HG03442 (cell line): ENCODE results near the gene RAB3GAP2.
"Not testable (repeated sequence)": the region's sequence is repeated elsewhere in the genome, so short reads cannot be mapped to it uniquely, and the experiment has no call there.

Experiments
- ATAC-seq: cut with Tn5 transposase; IDR thresholded peaks from one replicate; pipeline ENCODE4 v1.9.1; 2021; ENCODE audit warnings: mild to moderate bottlenecking, moderate library complexity; ENCODE audit not compliant: unreplicated experiment

The RAB3GAP2 gene

GRCh38 chr1:220213382-220213983 is 58.8 kb downstream of the RAB3GAP2 start:
- ATAC-seq: no peak

- ATAC-seq: no peak
These were observed 64.8 kb downstream of the RAB3GAP2 start for GRCh38 chr1:220207411-220207810.

- ATAC-seq: not testable (repeated sequence)
These were observed 67.5 kb downstream of the RAB3GAP2 start for GRCh38 chr1:220204758-220205157.

GRCh38 chr1:220203816-220204215 is 68.4 kb downstream of the RAB3GAP2 start:
- ATAC-seq: no peak

GRCh38 chr1:220198186-220199005 is 73.9 kb downstream of the RAB3GAP2 start:
- no peak for ATAC-seq

GRCh38 chr1:220195701-220196100 is 76.6 kb downstream of the RAB3GAP2 start:
- ATAC-seq: no peak

- no peak for ATAC-seq
These were observed 82.4 kb downstream of the RAB3GAP2 start for GRCh38 chr1:220189750-220190347.

GRCh38 chr1:220188538-220188937 is 83.7 kb downstream of the RAB3GAP2 start:
- ATAC-seq: no peak

- no peak for ATAC-seq
These were observed 85.5 kb downstream of the RAB3GAP2 start for GRCh38 chr1:220186752-220187151.

- ATAC-seq: no peak
These were observed 87.7 kb downstream of the RAB3GAP2 start for GRCh38 chr1:220184506-220184905.

- ATAC-seq: no peak
These were observed 89.6 kb downstream of the RAB3GAP2 start for GRCh38 chr1:220182656-220183055.

GRCh38 chr1:220182111-220182510 is 90.1 kb downstream of the RAB3GAP2 start:
- ATAC-seq: no peak

GRCh38 chr1:220176540-220176939 is 95.7 kb downstream of the RAB3GAP2 start:
- no peak for ATAC-seq

GRCh38 chr1:220170836-220171526 is 101.3 kb downstream of the RAB3GAP2 start:
- ATAC-seq: no peak

GRCh38 chr1:220169887-220170286 is 102.4 kb downstream of the RAB3GAP2 start:
- not testable (repeated sequence) for ATAC-seq

GRCh38 chr1:220166853-220167252 is 105.4 kb downstream of the RAB3GAP2 start:
- no peak for ATAC-seq

- ATAC-seq: no peak
These were observed 107.7 kb downstream of the RAB3GAP2 start for GRCh38 chr1:220164517-220164916.

GRCh38 chr1:220164116-220164515 is 108.1 kb downstream of the RAB3GAP2 start:
- ATAC-seq: no peak

GRCh38 chr1:220160027-220160426 is 112.2 kb downstream of the RAB3GAP2 start:
- no peak for ATAC-seq

GRCh38 chr1:220159041-220159440 is 113.2 kb downstream of the RAB3GAP2 start:
- no peak for ATAC-seq

GRCh38 chr1:220158530-220158929 is 113.7 kb downstream of the RAB3GAP2 start:
- not testable (repeated sequence) for ATAC-seq
